NOMO-1 treated with DMSO at 0.1 percent for 48 hours (cell line): ENCODE measurements around the gene PLD6.
"Not testable (repeated sequence)": the region's sequence is repeated elsewhere in the genome, so short reads cannot be mapped to it uniquely, and the experiment has no call there.

Experiments
- DNase-seq: peaks from one replicate; lab custom pipeline; 2025; ENCODE audit not compliant: unreplicated experiment; lab: John Stamatoyannopoulos, UW

Gene PLD6

GRCh38 chr17:17206124-17206912 lies at the start of gene PLD6:
TSS of gene PLD6 (minus strand) at chr17:17206333. CDS start at chr17:17206286, 47 bp downstream.
- peak; percentile 73 for DNase-seq

- not testable (repeated sequence) for DNase-seq
Measured at GRCh38 chr17:17255689-17256088, 49.6 kb upstream of the PLD6 start.

GRCh38 chr17:17254036-17254435 lies 47.9 kb upstream of the PLD6 start:
- DNase-seq = no peak

- DNase-seq = no peak
Measured at GRCh38 chr17:17253406-17253805, 47.3 kb upstream of the PLD6 start.

GRCh38 chr17:17252149-17252661 lies 46.1 kb upstream of the PLD6 start:
- no peak for DNase-seq

- DNase-seq = no peak
Measured at GRCh38 chr17:17246879-17247278, 40.7 kb upstream of the PLD6 start.

GRCh38 chr17:17243163-17243562 lies 37.0 kb upstream of the PLD6 start:
- no peak for DNase-seq

GRCh38 chr17:17242246-17242645 lies 36.1 kb upstream of the PLD6 start:
- DNase-seq = no peak

- no peak for DNase-seq
Measured at GRCh38 chr17:17241656-17242055, 35.5 kb upstream of the PLD6 start.

- DNase-seq = no peak
Measured at GRCh38 chr17:17239832-17240231, 33.7 kb upstream of the PLD6 start.

- peak; percentile 87 for DNase-seq
Measured at GRCh38 chr17:17237026-17237799, 31.1 kb upstream of the PLD6 start, which contains the start of gene FLCN. TSS of gene FLCN (minus strand) at chr17:17237168. CDS start at chr17:17228137, 9,031 bp downstream.

- no peak for DNase-seq
Measured at GRCh38 chr17:17236295-17237025, 30.3 kb upstream of the PLD6 start.

- DNase-seq = no peak
Measured at GRCh38 chr17:17235212-17236174, 29.4 kb upstream of the PLD6 start.

GRCh38 chr17:17232303-17232621 lies 26.1 kb upstream of the PLD6 start:
- DNase-seq = no peak

- no peak for DNase-seq
Measured at GRCh38 chr17:17231621-17232302, 25.6 kb upstream of the PLD6 start.

- no peak for DNase-seq
Measured at GRCh38 chr17:17229416-17230384, 23.6 kb upstream of the PLD6 start.

GRCh38 chr17:17228521-17229279 lies 22.6 kb upstream of the PLD6 start:
- no peak for DNase-seq
